C4-2B (cell line): Measurements from ENCODE around the gene CACTIN.

ENCODE experiments used
- ZFX ChIP-seq: fragments of 450-650 bp; IDR thresholded peaks from 2 replicates; pipeline ENCODE4 v1.6.1; 2017
- TF ChIP-seq, protein P1 (sequence below): fragments of 450-650 bp; conservative IDR thresholded peaks from 2 replicates; pipeline ENCODE4 v1.5.1; 2017; ENCODE audit warnings: mild to moderate bottlenecking

DNA sequence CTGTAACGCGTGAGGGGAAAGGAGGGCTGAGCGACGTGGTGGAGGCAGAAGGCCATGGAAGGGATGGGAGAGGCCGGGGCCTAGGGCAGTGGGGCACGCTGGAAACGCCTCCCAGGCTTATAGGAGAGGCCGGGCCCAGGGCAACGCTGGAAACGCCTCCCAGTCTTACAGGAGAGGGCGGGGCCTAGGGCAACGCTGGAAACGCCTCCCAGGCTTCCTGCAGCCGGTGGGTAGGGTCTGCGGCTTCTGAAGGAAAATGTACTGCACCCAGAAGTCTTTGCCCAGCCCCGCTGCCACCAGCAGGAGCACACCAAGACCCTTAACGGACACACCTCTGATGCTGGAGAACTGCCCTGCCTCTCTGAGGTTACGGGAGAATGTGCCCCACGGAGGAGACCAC, 9.1 kb downstream of the CACTIN start:
- TF ChIP-seq, protein P1, sequence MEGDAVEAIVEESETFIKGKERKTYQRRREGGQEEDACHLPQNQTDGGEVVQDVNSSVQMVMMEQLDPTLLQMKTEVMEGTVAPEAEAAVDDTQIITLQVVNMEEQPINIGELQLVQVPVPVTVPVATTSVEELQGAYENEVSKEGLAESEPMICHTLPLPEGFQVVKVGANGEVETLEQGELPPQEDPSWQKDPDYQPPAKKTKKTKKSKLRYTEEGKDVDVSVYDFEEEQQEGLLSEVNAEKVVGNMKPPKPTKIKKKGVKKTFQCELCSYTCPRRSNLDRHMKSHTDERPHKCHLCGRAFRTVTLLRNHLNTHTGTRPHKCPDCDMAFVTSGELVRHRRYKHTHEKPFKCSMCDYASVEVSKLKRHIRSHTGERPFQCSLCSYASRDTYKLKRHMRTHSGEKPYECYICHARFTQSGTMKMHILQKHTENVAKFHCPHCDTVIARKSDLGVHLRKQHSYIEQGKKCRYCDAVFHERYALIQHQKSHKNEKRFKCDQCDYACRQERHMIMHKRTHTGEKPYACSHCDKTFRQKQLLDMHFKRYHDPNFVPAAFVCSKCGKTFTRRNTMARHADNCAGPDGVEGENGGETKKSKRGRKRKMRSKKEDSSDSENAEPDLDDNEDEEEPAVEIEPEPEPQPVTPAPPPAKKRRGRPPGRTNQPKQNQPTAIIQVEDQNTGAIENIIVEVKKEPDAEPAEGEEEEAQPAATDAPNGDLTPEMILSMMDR: no peak
- no peak for TF ChIP-seq ZFX
